Placental pericyte (primary cell): ENCODE measurements around the gene DSC3. TPM values are rescaled to one million over a fixed set of nuclear protein-coding genes. Genes with fewer than 3 reads are reported as not detected.

Experiments
- small RNA-seq: library from RNA; depleted of rRNA; stranded (forward); fragments of <200 nt; gene quantifications from one replicate; pipeline ENCODE3, GENCODE V24; 2012; ENCODE audit warnings: low replicate concordance
- total RNA-seq: library from RNA; depleted of rRNA; stranded (reverse); fragments of >200 nt; gene quantifications from 2 replicates; pipeline ENCODE4 v1.2.3, GENCODE V29; 2012

The DSC3 gene
- total RNA-seq = under 0.01 and 0.14 TPM in 2 replicates

GRCh38 chr18:31042406-31043181 is at the start of gene DSC3:
TSS of gene DSC3 (minus strand) at chr18:31042742. CDS start at chr18:31042660, 82 bp downstream.

Small RNA genes within 50 kb of the gene (small RNA-seq; reads per million reads assigned to genes)
- not detected for gene RNU6-857P

Other genes starting within 250 kb of the DSC3 start
- gene DSC2, start 59.7 kb upstream of the DSC3 start, total RNA-seq = under 0.01 TPM in 1 of 2 replicates, not detected in the other
- gene DSC1, start 120.1 kb upstream of the DSC3 start, total RNA-seq = under 0.01 TPM in 1 of 2 replicates, not detected in the other